GM12873 (cell line): ENCODE measurements around the gene C18orf32.

Experiments
- CTCF ChIP-seq: IDR thresholded peaks from 2 replicates; pipeline ENCODE4 v1.5.1; 2012; ENCODE audit warnings: low read depth, mild to moderate bottlenecking, moderate library complexity, low read length, control low read depth; ENCODE audit not compliant: insufficient read depth; ENCODE audit errors: missing control alignments

Gene C18orf32

GRCh38 chr18:49510393-49511115 is 23.5 kb upstream of the C18orf32 start:
- peak; percentile 85 for TF ChIP-seq CTCF

GRCh38 chr18:49503931-49504330 is 16.9 kb upstream of the C18orf32 start:
- no peak for TF ChIP-seq CTCF

- no peak for TF ChIP-seq CTCF
Observed at GRCh38 chr18:49500201-49500921, 13.3 kb upstream of the C18orf32 start.

GRCh38 chr18:49499046-49499637 is 12.1 kb upstream of the C18orf32 start:
- no peak for TF ChIP-seq CTCF

GRCh38 chr18:49495480-49495879 is 8.4 kb upstream of the C18orf32 start:
- TF ChIP-seq CTCF = no peak

- no peak for TF ChIP-seq CTCF
Observed at GRCh38 chr18:49495076-49495475, 8.0 kb upstream of the C18orf32 start.

GRCh38 chr18:49494660-49495059 is 7.6 kb upstream of the C18orf32 start:
- TF ChIP-seq CTCF = no peak
